Measurements from ENCODE around the gene SEC24D. TPM values are rescaled to one million over a fixed set of nuclear protein-coding genes. Genes with fewer than 3 reads are reported as not detected.

The SEC24D gene
- total RNA-seq, 1 experiment from 2014 or later, result 14.4 TPM

DNA sequence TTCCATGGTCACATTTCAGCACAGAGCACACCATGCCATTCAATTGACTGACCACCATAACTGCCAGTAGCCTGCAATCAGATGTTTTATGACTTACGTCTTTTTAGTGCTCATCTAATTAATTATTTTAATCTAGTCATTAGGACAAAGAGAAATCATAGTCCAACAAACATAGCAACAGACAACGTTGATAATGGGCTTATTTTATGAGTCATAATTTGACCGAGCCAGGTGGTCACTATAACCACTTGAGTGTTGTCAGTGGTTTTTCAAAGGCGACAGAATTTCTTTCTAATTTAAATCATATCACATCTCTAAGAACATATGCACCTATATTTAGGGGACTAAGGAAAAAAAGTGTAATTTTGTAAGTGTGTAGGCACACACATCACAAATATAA, 1.9 kb downstream of the SEC24D start:
- Histone ChIP-seq H3F3A (ENCODE audit: low read length, unreplicated experiment) (no peaks in the 10 kb centered on the region), H3K27ac (ENCODE audit: low read length) (peak overlapping the region; percentile 12), H3K4me1 (ENCODE audit: insufficient read depth, low read length) (peaks cover 21% of the 10 kb centered on the region), H3K4me2 (ENCODE audit: low read length) (peak overlapping the region; percentile 89), H3K9me3 (ENCODE audit: low read length) (no peaks in the 10 kb centered on the region), H3K9me2 (replicated peaks; ENCODE audit: low read length) (no peaks in the 10 kb centered on the region), H3K36me3 (ENCODE audit: low read depth, low read length) (peaks cover 7% of the 10 kb centered on the region; the same call in 1 of the 2 replicates), H3K9ac (ENCODE audit: low read length) (no peak overlapping the region; the same call in 1 of the 2 replicates), H3K4me3 (ENCODE audit: low read length) (peak overlapping the region; percentile 84), H3K27me3 (ENCODE audit: low read length) (no peaks in the 10 kb centered on the region), H3K79me2 (ENCODE audit: low read length) (peaks cover 29% of the 10 kb centered on the region), H2AFZ (ENCODE audit: low read length) (no peak overlapping the region), H4K20me1 (ENCODE audit: low read length) (no peaks in the 10 kb centered on the region)
- no peak for ATAC-seq
- POLR2A ChIA-PET (ENCODE audit: unreplicated experiment), result no interaction called here
- intact Hi-C loops (cut with micrococcal nuclease), result no loop called here
- TF ChIP-seq EZH2 (IDR thresholded peaks at IDR 0.05; ENCODE audit: low read length, unreplicated experiment), result no peak
- TF ChIP-seq EZH2phosphoT487 (IDR thresholded peaks at IDR 0.05; ENCODE audit: borderline replicate concordance, low read length), result no peak
- TF ChIP-seq CTCF (conservative IDR thresholded peaks at IDR 0.05; ENCODE audit: low read depth, low read length), result no peak
- CTCF ChIA-PET, result no interaction called here
- no peak for DNase-seq
- BruUV-seq (replicated peaks), result no TSS peak

- Histone ChIP-seq H3F3A (ENCODE audit: low read length, unreplicated experiment) (no peaks in the 10 kb centered on the region), H3K27me3 (ENCODE audit: low read length) (no peaks in the 10 kb centered on the region), H2AFZ (ENCODE audit: low read length) (no peak overlapping the region), H4K20me1 (ENCODE audit: low read length) (no peaks in the 10 kb centered on the region), H3K4me3 (ENCODE audit: low read length) (peak overlapping the region; percentile 84), H3K79me2 (ENCODE audit: low read length) (peaks cover 29% of the 10 kb centered on the region), H3K4me1 (ENCODE audit: insufficient read depth, low read length) (peaks cover 21% of the 10 kb centered on the region), H3K9me3 (ENCODE audit: low read length) (no peaks in the 10 kb centered on the region), H3K9me2 (replicated peaks; ENCODE audit: low read length) (no peaks in the 10 kb centered on the region), H3K9ac (ENCODE audit: low read length) (no peak overlapping the region), H3K36me3 (ENCODE audit: low read depth, low read length) (peaks cover 7% of the 10 kb centered on the region; the same call in 1 of the 2 replicates), H3K4me2 (ENCODE audit: low read length) (peak overlapping the region; percentile 89), H3K27ac (ENCODE audit: low read length) (no peak overlapping the region)
- CTCF ChIA-PET, result no interaction called here
- intact Hi-C loops (cut with micrococcal nuclease), result no loop called here
- POLR2A ChIA-PET (ENCODE audit: unreplicated experiment), result no interaction called here
- BruUV-seq (replicated peaks), result no TSS peak
- DNase-seq (peak; percentile 35), ATAC-seq (no peak; the same call in 1 of the 2 replicates)
- TF ChIP-seq CTCF (conservative IDR thresholded peaks at IDR 0.05; ENCODE audit: low read depth, low read length) (no peak), EZH2phosphoT487 (IDR thresholded peaks at IDR 0.05; ENCODE audit: borderline replicate concordance, low read length) (no peak), EZH2 (IDR thresholded peaks at IDR 0.05; ENCODE audit: low read length, unreplicated experiment) (no peak)
Measured at GRCh38 chr4:118833192-118833820, 2.6 kb downstream of the SEC24D start.

DNA sequence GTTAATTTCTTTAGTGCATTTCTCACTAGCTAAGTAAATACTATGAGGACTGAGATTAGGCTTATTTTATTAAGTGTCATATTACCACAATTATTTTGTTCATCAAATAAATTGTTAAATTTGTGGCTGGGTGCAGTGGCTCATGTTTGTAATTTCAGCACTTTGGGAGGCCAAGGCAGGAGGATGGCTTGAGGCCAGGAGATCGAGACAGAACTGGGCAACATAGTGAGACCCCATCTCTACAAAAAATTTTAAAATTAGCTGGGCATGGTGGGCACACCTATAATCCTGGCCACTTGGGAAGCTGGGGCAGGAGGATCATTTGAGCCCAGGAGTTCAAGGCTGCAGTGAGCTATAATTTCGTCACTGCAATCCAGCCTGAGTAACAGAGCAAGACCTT, 6.8 kb downstream of the SEC24D start:
- TF ChIP-seq CTCF (conservative IDR thresholded peaks at IDR 0.05; ENCODE audit: low read depth, low read length), result no peak
- no peak for TF ChIP-seq EZH2 (IDR thresholded peaks at IDR 0.05; ENCODE audit: low read length, unreplicated experiment)
- no peak for TF ChIP-seq EZH2phosphoT487 (IDR thresholded peaks at IDR 0.05; ENCODE audit: borderline replicate concordance, low read length)
- no peaks in the 10 kb centered on the region for H3F3A ChIP-seq (ENCODE audit: low read length, unreplicated experiment)
- H3K9me3 ChIP-seq (ENCODE audit: low read length), result no peaks in the 10 kb centered on the region
- no peak overlapping the region for H3K4me2 ChIP-seq (ENCODE audit: low read length)
- no peak overlapping the region for H3K27ac ChIP-seq (ENCODE audit: low read length)
- DNase-seq (no peak), ATAC-seq (no peak)
- peaks cover 12% of the 10 kb centered on the region for H3K79me2 ChIP-seq (ENCODE audit: low read length)
- H4K20me1 ChIP-seq (ENCODE audit: low read length), result no peaks in the 10 kb centered on the region
- intact Hi-C loops (cut with micrococcal nuclease), result loop anchor here (5.0 kb wide), 1 partner anchor 58 kb away; the partner anchor contains the start of gene SYNPO2
- H3K4me1 ChIP-seq (ENCODE audit: insufficient read depth, low read length), result peaks cover 10% of the 10 kb centered on the region
- H3K9ac ChIP-seq (ENCODE audit: low read length), result no peak overlapping the region
- no peaks in the 10 kb centered on the region for H3K9me2 ChIP-seq (replicated peaks; ENCODE audit: low read length)
- no TSS peak for BruUV-seq (replicated peaks)
- H3K27me3 ChIP-seq (ENCODE audit: low read length), result no peaks in the 10 kb centered on the region
- peaks cover 11% of the 10 kb centered on the region; the same call in 1 of the 2 replicates for H3K36me3 ChIP-seq (ENCODE audit: low read depth, low read length)
- H2AFZ ChIP-seq (ENCODE audit: low read length), result no peak overlapping the region
- H3K4me3 ChIP-seq (ENCODE audit: low read length), result no peak overlapping the region
- ChIA-PET POLR2A (ENCODE audit: unreplicated experiment) (no interaction called here), CTCF (no interaction called here)

Measured in PC-3 (cell line).